Activated T-helper 2 cell treated with anti-CD3 and anti-CD28 coated beads, Interferon-gamma antibody, Interleukin-2, Interleukin-4, amounts not matched to agents 10 μg/mL and 5 μg/mL and 100 μg/mL, durations not matched to agents 14 hours and 24 hours and 36 hours (primary cell): ENCODE measurements around the gene CEP170B. TPM values are rescaled to one million over a fixed set of nuclear protein-coding genes. Genes with fewer than 3 reads are reported as not detected.
A peak's percentile ranks its signal among the peaks of the same experiment; 100 is the strongest.

ENCODE experiments used
- DNase-seq: peaks from one replicate; pipeline ENCODE4 v3.0.0; 2021; ENCODE audit warnings: low spot score
- H3K27ac Mint-ChIP-seq: one replicate; pipeline ENCODE4 v1.8.0; 2021; ENCODE audit warnings: mixed read lengths
- H3K27me3 Mint-ChIP-seq: one replicate; pipeline ENCODE4 v1.8.0; 2021; ENCODE audit warnings: low read depth, mixed read lengths
- H3K36me3 Mint-ChIP-seq: one replicate; pipeline ENCODE4 v1.8.0; 2021; ENCODE audit warnings: low read depth, mixed read lengths
- H3K4me1 Mint-ChIP-seq: one replicate; pipeline ENCODE4 v1.8.0; 2021; ENCODE audit warnings: low read depth, mixed read lengths
- H3K4me3 Mint-ChIP-seq: one replicate; pipeline ENCODE4 v1.8.0; 2021; ENCODE audit warnings: low read depth, mild to moderate bottlenecking, moderate library complexity, mixed read lengths
- H3K9me3 Mint-ChIP-seq: one replicate; pipeline ENCODE4 v1.8.0; 2021; ENCODE audit warnings: mixed read lengths
- intact Hi-C: fragments of 100-400 bp; cut with micrococcal nuclease; formaldehyde crosslinking; loops from one replicate; pipeline ENCODE4 v1.15.1; 2023
- total RNA-seq: library from RNA; stranded (reverse); gene quantifications from 2 replicates; pipeline ENCODE4 v1.2.3, GENCODE V29; 2022

CEP170B gene
- total RNA-seq, 1 donor from 2014 or later = 8.5 TPM

DNA sequence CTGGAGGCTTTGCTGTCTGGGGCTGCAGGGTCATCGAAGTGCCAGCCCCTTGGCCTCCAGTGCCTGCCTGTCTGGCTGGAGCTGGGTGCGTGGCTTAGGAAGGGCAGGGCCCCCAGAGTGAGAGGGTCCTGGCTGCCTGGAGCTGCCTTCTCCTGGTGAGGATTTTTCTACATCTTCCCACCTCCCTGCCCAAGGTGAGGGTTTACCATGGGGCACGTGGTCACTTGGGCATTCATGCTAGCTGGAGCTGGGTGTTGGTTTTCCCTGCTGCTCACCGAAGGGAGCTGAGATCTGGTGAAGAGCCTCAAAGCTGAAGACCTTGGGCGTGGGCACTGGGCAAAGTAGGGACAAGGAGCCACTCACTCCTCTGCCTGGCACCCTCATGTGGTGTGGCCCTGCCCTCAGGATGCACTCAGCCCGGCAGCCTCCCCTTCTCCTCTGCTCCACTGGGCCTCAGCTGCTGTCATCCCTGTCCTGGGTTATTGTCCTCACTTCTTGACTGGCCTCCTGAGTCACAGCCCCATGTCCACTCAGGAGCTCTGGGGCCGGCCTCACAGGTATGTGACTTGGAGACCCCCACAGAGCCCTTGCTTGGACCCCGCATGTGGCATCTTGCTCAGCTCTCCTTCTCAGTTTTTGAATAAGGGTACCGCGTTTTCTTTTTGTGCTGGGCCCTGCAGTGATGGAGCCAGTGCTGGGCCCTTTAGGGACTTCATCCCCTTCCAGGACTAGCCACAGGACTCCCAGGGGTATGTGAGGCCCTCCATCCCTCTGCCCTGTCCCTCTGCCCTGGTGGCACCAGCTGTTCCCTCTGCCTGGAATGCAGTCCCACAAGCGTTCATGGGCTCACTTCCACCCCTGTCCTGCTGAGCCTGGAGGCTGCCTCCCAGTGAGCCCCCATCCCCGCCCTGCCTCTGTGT is 1.6 kb downstream of the CEP170B start:
- Mint-ChIP-seq H3K4me3 (peak overlapping the region; percentile 61), H3K27me3 (peaks cover 13% of the 10 kb centered on the region), H3K9me3 (no peaks in the 10 kb centered on the region), H3K36me3 (no peaks in the 10 kb centered on the region), H3K4me1 (peaks cover 2% of the 10 kb centered on the region), H3K27ac (no peak overlapping the region)
- intact Hi-C loops = loop anchor here (5.0 kb wide), 1 partner anchor 99 kb away; no protein-coding TSS in a partner anchor
- no peak for DNase-seq

DNA sequence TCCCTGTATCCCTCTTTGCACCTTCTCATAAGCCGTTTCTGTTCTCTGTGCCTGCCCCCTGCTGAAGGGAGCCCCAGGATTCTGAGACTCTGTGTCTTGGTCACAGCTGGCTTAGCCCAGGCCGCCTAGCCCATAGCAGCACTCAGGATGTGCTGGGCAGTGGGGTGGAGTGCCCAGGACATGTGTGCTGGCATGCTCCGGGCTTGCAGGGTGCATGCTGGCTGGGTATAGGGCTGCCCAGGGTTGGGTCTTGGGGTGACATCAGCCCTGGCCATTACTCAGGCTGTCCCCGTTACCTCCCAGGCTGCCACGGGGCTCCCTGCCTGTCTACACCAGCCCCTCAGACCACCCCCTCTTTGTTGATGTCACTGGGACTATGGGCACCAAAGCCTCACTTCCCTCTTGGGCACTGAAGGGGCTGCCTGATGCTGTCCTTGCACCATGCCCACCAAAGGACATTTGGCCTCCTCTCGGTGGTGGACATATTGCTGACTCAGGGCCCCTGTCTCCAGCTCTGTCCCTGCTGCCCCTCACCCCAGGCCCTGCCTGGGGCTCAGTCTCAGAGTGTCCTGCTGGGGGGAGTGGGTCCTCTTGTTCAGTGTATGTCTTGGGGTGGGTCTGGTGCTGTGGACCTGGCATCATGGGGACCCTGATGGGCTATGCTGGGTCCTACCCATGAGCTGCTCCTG is 2.4 kb downstream of the CEP170B start:
- no peaks in the 10 kb centered on the region for H3K9me3 Mint-ChIP-seq
- peak overlapping the region; percentile 61 for H3K4me3 Mint-ChIP-seq
- no peak overlapping the region for H3K27ac Mint-ChIP-seq
- DNase-seq = no peak
- peaks cover 2% of the 10 kb centered on the region for H3K4me1 Mint-ChIP-seq
- intact Hi-C loops = loop anchor here (5.0 kb wide), 1 partner anchor 100 kb away; no protein-coding TSS in a partner anchor
- H3K27me3 Mint-ChIP-seq = peaks cover 13% of the 10 kb centered on the region
- H3K36me3 Mint-ChIP-seq = no peaks in the 10 kb centered on the region

GRCh38 chr14:104868060-104868740 is 3.1 kb downstream of the CEP170B start:
- no peak for DNase-seq
- Mint-ChIP-seq H3K9me3 (no peaks in the 10 kb centered on the region), H3K36me3 (no peaks in the 10 kb centered on the region), H3K4me3 (no peak overlapping the region), H3K4me1 (peaks cover 2% of the 10 kb centered on the region), H3K27me3 (peaks cover 13% of the 10 kb centered on the region), H3K27ac (no peak overlapping the region)
- intact Hi-C loops = loop anchor here (5.0 kb wide), 1 partner anchor 101 kb away; no protein-coding TSS in a partner anchor

GRCh38 chr14:104868811-104869572 is 3.9 kb downstream of the CEP170B start:
- Mint-ChIP-seq H3K27me3 (peaks cover 9% of the 10 kb centered on the region), H3K4me3 (no peak overlapping the region), H3K9me3 (no peaks in the 10 kb centered on the region), H3K27ac (no peak overlapping the region), H3K4me1 (peaks cover 2% of the 10 kb centered on the region), H3K36me3 (no peaks in the 10 kb centered on the region)
- intact Hi-C loops = loop anchor here (5.0 kb wide), 1 partner anchor 102 kb away; no protein-coding TSS in a partner anchor
- DNase-seq = no peak

GRCh38 chr14:104869669-104870367 is 4.8 kb downstream of the CEP170B start:
- no peak for DNase-seq
- intact Hi-C loops = loop anchor here (5.0 kb wide), 1 partner anchor 103 kb away; no protein-coding TSS in a partner anchor
- H3K27me3 Mint-ChIP-seq = peaks cover 6% of the 10 kb centered on the region

GRCh38 chr14:104870368-104871144 is 5.5 kb downstream of the CEP170B start:
- Mint-ChIP-seq H3K27ac (no peak overlapping the region), H3K9me3 (no peaks in the 10 kb centered on the region), H3K4me1 (no peaks in the 10 kb centered on the region), H3K36me3 (no peaks in the 10 kb centered on the region), H3K27me3 (peaks cover 6% of the 10 kb centered on the region), H3K4me3 (no peak overlapping the region)
- no peak for DNase-seq
- intact Hi-C loops = no loop called here

More at GRCh38 chr14:104869669-104870367, 4.8 kb downstream of the CEP170B start:
- Mint-ChIP-seq H3K4me1 (no peaks in the 10 kb centered on the region), H3K36me3 (no peaks in the 10 kb centered on the region), H3K27ac (no peak overlapping the region), H3K9me3 (no peaks in the 10 kb centered on the region), H3K4me3 (no peak overlapping the region)

GRCh38 chr14:104871145-104871655 is 6.1 kb downstream of the CEP170B start:
- Mint-ChIP-seq H3K27me3 (peaks cover 6% of the 10 kb centered on the region), H3K4me1 (no peaks in the 10 kb centered on the region), H3K4me3 (no peak overlapping the region), H3K9me3 (no peaks in the 10 kb centered on the region), H3K27ac (no peak overlapping the region), H3K36me3 (no peaks in the 10 kb centered on the region)
- intact Hi-C loops = no loop called here
- no peak for DNase-seq

DNA sequence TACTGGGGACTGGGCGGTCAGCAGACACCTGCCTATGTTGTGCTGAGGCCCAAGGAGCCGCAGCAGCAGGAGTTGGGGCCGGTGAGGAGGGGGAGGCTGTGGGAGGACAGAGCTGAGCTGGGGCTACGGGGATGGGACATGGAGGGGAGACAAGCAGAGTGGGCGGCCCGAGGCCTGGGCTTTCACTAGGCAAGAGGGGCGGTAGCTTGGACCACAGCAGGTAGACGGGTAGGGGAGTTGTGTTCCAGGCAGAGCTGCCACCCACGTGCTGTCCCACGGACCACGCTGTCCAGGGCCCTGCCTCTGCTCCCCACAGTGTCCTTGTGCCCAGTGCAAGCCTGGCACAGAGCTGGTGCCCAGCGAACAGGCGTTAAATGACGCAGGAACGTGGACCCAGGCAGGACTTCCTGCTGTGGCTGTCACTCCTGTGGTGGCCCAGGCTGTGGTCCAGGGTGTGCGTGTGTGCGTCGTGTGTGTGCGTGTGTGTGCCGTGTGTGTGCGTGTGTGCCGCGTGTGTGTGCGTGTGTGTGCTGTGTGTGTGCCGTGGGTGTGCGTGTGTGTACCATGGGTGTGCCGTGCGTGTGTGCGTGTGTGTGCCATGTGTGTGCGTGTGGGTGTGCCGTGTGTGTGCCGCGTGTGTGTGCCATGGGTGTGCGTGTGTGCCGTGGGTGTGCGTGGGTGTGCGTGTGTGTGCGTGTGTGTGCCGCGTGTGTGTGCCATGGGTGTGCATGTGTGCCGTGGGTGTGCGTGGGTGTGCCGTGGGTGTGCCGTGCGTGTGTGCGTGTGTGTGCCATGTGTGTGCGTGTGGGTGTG is 6.8 kb downstream of the CEP170B start:
- H3K27ac Mint-ChIP-seq = no peak overlapping the region
- DNase-seq = no peak
- peaks cover 4% of the 10 kb centered on the region for H3K27me3 Mint-ChIP-seq
- H3K4me3 Mint-ChIP-seq = no peak overlapping the region
- no peaks in the 10 kb centered on the region for H3K4me1 Mint-ChIP-seq
- H3K9me3 Mint-ChIP-seq = no peaks in the 10 kb centered on the region
- intact Hi-C loops = no loop called here
- no peaks in the 10 kb centered on the region for H3K36me3 Mint-ChIP-seq

- intact Hi-C loops = no loop called here
- H3K27ac Mint-ChIP-seq = no peak overlapping the region
- H3K4me3 Mint-ChIP-seq = no peak overlapping the region
- H3K9me3 Mint-ChIP-seq = no peaks in the 10 kb centered on the region
- no peaks in the 10 kb centered on the region for H3K4me1 Mint-ChIP-seq
- H3K27me3 Mint-ChIP-seq = no peaks in the 10 kb centered on the region
- H3K36me3 Mint-ChIP-seq = no peaks in the 10 kb centered on the region
- DNase-seq = no peak
Observed at GRCh38 chr14:104872469-104873341, 7.6 kb downstream of the CEP170B start.
